H1 (cell line): Measurements from ENCODE around the gene SLC38A1. TPM values are rescaled to one million over a fixed set of nuclear protein-coding genes. Genes with fewer than 3 reads are reported as not detected.

Experiments
- BRCA1 ChIP-seq: IDR thresholded peaks from 2 replicates; pipeline ENCODE4 v1.6.1; 2012; ENCODE audit warnings: low read depth, low read length, improper control_type of control experiment
- FOSL1 ChIP-seq: IDR thresholded peaks from 2 replicates; pipeline ENCODE4 v1.6.1; 2011; ENCODE audit warnings: mild to moderate bottlenecking, low read depth, low read length, moderate library complexity; ENCODE audit not compliant: insufficient read depth
- SUZ12 ChIP-seq: fragments of 200-600 bp; sonication (generic); IDR thresholded peaks from 2 replicates; pipeline ENCODE4 v1.6.1; 2012; ENCODE audit warnings: mild to moderate bottlenecking, inconsistent platforms, low read length, moderate library complexity, mixed read lengths
- TAF7 ChIP-seq: optimal IDR thresholded peaks from 2 replicates; pipeline ENCODE3; 2011; ENCODE audit warnings: low read depth, mild to moderate bottlenecking, inconsistent platforms, low read length, moderate library complexity, borderline replicate concordance
- TBP ChIP-seq: IDR thresholded peaks from 2 replicates; pipeline ENCODE4 v1.6.1; 2011; ENCODE audit warnings: low read depth, low read length, improper control_type of control experiment
- TCF12 ChIP-seq: IDR thresholded peaks from 2 replicates; pipeline ENCODE4 v1.6.1; 2011; ENCODE audit warnings: low read depth, mild to moderate bottlenecking, low read length
- polyA plus RNA-seq, 7 experiments: library from polyadenylated mRNA; depleted of rRNA in 3 of 7; stranded (reverse) in 5 of 7; unstranded in 2 of 7; fragments of >200 nt in 5 of 7; fragments of 200-250 nt in 2 of 7; gene quantifications; 1 replicate in 5 of 7; 2 replicates in 1 of 7; 4 replicates in 1 of 7; pipeline versions ENCODE4 v1.2.1 to v1.2.3, GENCODE V29; 2011 to 2013; ENCODE audit warnings: missing spikeins in 2 of 7, mixed read lengths in 2 of 7
- total RNA-seq: library from RNA; stranded (reverse); fragmentation: NEBNext Ultra II Directional; extraction: Animal tissue kit (Norgen Biotek cat#: 25700); gene quantifications from 2 replicates; pipeline ENCODE4 v1.2.1, GENCODE V29; 2021

The SLC38A1 gene
- total and polyA plus RNA-seq, 2 of the 8 experiments (the other 6 are each of a cell fraction or from before 2014, with no cell fraction given): 83.4 to 242 TPM

GRCh38 chr12:46238821-46239220 lies 30.0 kb downstream of the SLC38A1 start (continued):
- TF ChIP-seq TAF7 (no peak), SUZ12 (no peak), FOSL1 (no peak), TCF12 (no peak), TBP (no peak), BRCA1 (no peak)
- TF ChIP-seq, all 59 proteins: peak for 0
